GM21619 (cell line): Measurements from ENCODE around the gene SAMD4B.
A peak's percentile ranks its signal among the peaks of the same experiment; 100 is the strongest.
"Not testable (repeated sequence)": the region's sequence is repeated elsewhere in the genome, so short reads cannot be mapped to it uniquely, and the experiment has no call there.

Source experiments
- ATAC-seq: cut with Tn5 transposase; IDR thresholded peaks from one replicate; pipeline ENCODE4 v1.9.1; 2021; ENCODE audit not compliant: unreplicated experiment

The SAMD4B gene

GRCh38 chr19:39333507-39333906, 8.7 kb upstream of the SAMD4B start:
- ATAC-seq, result no peak

- no peak for ATAC-seq
These were observed 7.7 kb upstream of the SAMD4B start for GRCh38 chr19:39334444-39334976.

- no peak for ATAC-seq
These were observed 7.1 kb upstream of the SAMD4B start for GRCh38 chr19:39335168-39335548.

- no peak for ATAC-seq
These were observed 5.7 kb upstream of the SAMD4B start for GRCh38 chr19:39336483-39336882.

GRCh38 chr19:39339674-39340073, 2.5 kb upstream of the SAMD4B start:
- no peak for ATAC-seq

GRCh38 chr19:39340156-39340555, 2.1 kb upstream of the SAMD4B start:
- not testable (repeated sequence) for ATAC-seq

GRCh38 chr19:39341129-39341718, 997 bp upstream of the SAMD4B start:
- no peak for ATAC-seq

GRCh38 chr19:39342647-39343305, 555 bp downstream of the SAMD4B start:
- ATAC-seq, result no peak

GRCh38 chr19:39345956-39346355, 3.7 kb downstream of the SAMD4B start:
- no peak for ATAC-seq

GRCh38 chr19:39347332-39348164, 5.3 kb downstream of the SAMD4B start:
- no peak for ATAC-seq

- ATAC-seq, result no peak
These were observed 7.1 kb downstream of the SAMD4B start for GRCh38 chr19:39349326-39349725.

GRCh38 chr19:39350156-39350555, 7.9 kb downstream of the SAMD4B start:
- ATAC-seq, result no peak

- peak; percentile 61 for ATAC-seq
These were observed 9.4 kb downstream of the SAMD4B start for GRCh38 chr19:39351537-39352064.

GRCh38 chr19:39352381-39353255, 10.4 kb downstream of the SAMD4B start:
- ATAC-seq, result no peak

GRCh38 chr19:39355253-39355652, 13.0 kb downstream of the SAMD4B start:
- no peak for ATAC-seq

- no peak for ATAC-seq
These were observed 13.9 kb downstream of the SAMD4B start for GRCh38 chr19:39356073-39356472.

GRCh38 chr19:39356647-39357046, 14.4 kb downstream of the SAMD4B start:
- ATAC-seq, result no peak

- ATAC-seq, result no peak
These were observed 16.8 kb downstream of the SAMD4B start for GRCh38 chr19:39359026-39359425.

GRCh38 chr19:39360599-39360998, 18.4 kb downstream of the SAMD4B start:
- no peak for ATAC-seq
